Right ventricle myocardium inferior (tissue), 1 donor: ENCODE data around the gene SPINK5. TPM values are rescaled to one million over a fixed set of nuclear protein-coding genes. Genes with fewer than 3 reads are reported as not detected.

ENCODE experiments used
- ATAC-seq: fragments of 200-7000 bp; cut with Tn5 transposase; one replicate; pipeline ENCODE4 v1.9.1; 2020; ENCODE audit warnings: mild to moderate bottlenecking, moderate library complexity
- DNase-seq: peaks from one replicate; pipeline ENCODE4 v3.0.0; 2021; ENCODE audit errors: missing footprints
- intact Hi-C: fragments of 100-400 bp; cut with DNase I; formaldehyde crosslinking; loops from one replicate; pipeline ENCODE4 v1.11.0; 2022
- total RNA-seq: library from RNA; stranded (reverse); fragmentation: NEBNext Ultra II Directional; extraction: Animal tissue kit (Norgen Biotek cat#: 25700); gene quantifications from one replicate; pipeline ENCODE4 v1.2.1, GENCODE V29; 2021
- donor health status: DM: no; HTN: yes; CAD: no; lungs with severe emphysema.

The SPINK5 gene
- total RNA-seq, 1 donor from 2014 or later, result 1.1 TPM

- intact Hi-C loops, result no loop called here
- no peak for DNase-seq
- no peak for ATAC-seq
Observed at GRCh38 chr5:148090773-148091250, 27.0 kb downstream of the SPINK5 start.

- ATAC-seq (no peak), DNase-seq (no peak)
- intact Hi-C loops, result no loop called here
Observed at GRCh38 chr5:148091991-148092964, 28.5 kb downstream of the SPINK5 start.

- ATAC-seq (no peak), DNase-seq (no peak)
- intact Hi-C loops, result no loop called here
Observed at GRCh38 chr5:148094336-148094735, 30.6 kb downstream of the SPINK5 start.

GRCh38 chr5:148104226-148104625 is 40.4 kb downstream of the SPINK5 start:
- intact Hi-C loops, result loop anchor here (10.0 kb wide), 1 partner anchor 249 kb away; no protein-coding TSS in a partner anchor
- ATAC-seq (no peak), DNase-seq (no peak)

- ATAC-seq, result no peak
- intact Hi-C loops, result loop anchor here (5.0 to 10.0 kb wide), 2 partner anchors 155 to 253 kb away; no protein-coding TSS in a partner anchor
- no peak for DNase-seq
Observed at GRCh38 chr5:148107608-148108007, 43.8 kb downstream of the SPINK5 start.

- intact Hi-C loops, result no loop called here
- ATAC-seq (no peak), DNase-seq (no peak)
Observed at GRCh38 chr5:148113243-148113642, 49.5 kb downstream of the SPINK5 start.

GRCh38 chr5:148120317-148120716 is 56.5 kb downstream of the SPINK5 start:
- ATAC-seq (no peak), DNase-seq (no peak)
- intact Hi-C loops, result no loop called here

- ATAC-seq (no peak), DNase-seq (no peak)
- intact Hi-C loops, result no loop called here
Observed at GRCh38 chr5:148125641-148126040, 61.9 kb downstream of the SPINK5 start.

GRCh38 chr5:148135091-148136048 is 71.6 kb downstream of the SPINK5 start:
- intact Hi-C loops, result no loop called here
- DNase-seq (no peak), ATAC-seq (no peak)

- DNase-seq (no peak), ATAC-seq (no peak)
- intact Hi-C loops, result no loop called here
Observed at GRCh38 chr5:148140846-148141245, 77.1 kb downstream of the SPINK5 start.

- intact Hi-C loops, result no loop called here
- DNase-seq (no peak), ATAC-seq (no peak)
Observed at GRCh38 chr5:148141645-148142044, 77.9 kb downstream of the SPINK5 start.

GRCh38 chr5:148145916-148146315 is 82.1 kb downstream of the SPINK5 start:
- no peak for DNase-seq
- ATAC-seq, result no peak
- intact Hi-C loops, result no loop called here

- ATAC-seq, result no peak
- DNase-seq, result no peak
- intact Hi-C loops, result no loop called here
Observed at GRCh38 chr5:148146487-148146886, 82.7 kb downstream of the SPINK5 start.

- no peak for ATAC-seq
- no peak for DNase-seq
- intact Hi-C loops, result no loop called here
Observed at GRCh38 chr5:148147415-148147814, 83.6 kb downstream of the SPINK5 start.

GRCh38 chr5:148151872-148152271 is 88.1 kb downstream of the SPINK5 start:
- intact Hi-C loops, result no loop called here
- ATAC-seq (no peak), DNase-seq (no peak)

GRCh38 chr5:148152781-148153180 is 89.0 kb downstream of the SPINK5 start:
- intact Hi-C loops, result no loop called here
- ATAC-seq, result no peak
- DNase-seq, result no peak

- intact Hi-C loops, result no loop called here
- DNase-seq, result no peak
- no peak for ATAC-seq
Observed at GRCh38 chr5:148156609-148157008, 92.8 kb downstream of the SPINK5 start.

- ATAC-seq (peak; percentile 69), DNase-seq (no peak)
- intact Hi-C loops, result no loop called here
Observed at GRCh38 chr5:148162038-148162437, 98.3 kb downstream of the SPINK5 start.

GRCh38 chr5:148163345-148163744 is 99.6 kb downstream of the SPINK5 start:
- intact Hi-C loops, result no loop called here
- no peak for ATAC-seq
- DNase-seq, result no peak
